ENCODE measurements around the gene CCDC158. TPM values are rescaled to one million over a fixed set of nuclear protein-coding genes. Genes with fewer than 3 reads are reported as not detected.

Gene CCDC158
- total RNA-seq, 1 experiment from 2014 or later, result not detected

GRCh38 chr4:76278583-76278982 is 142.4 kb downstream of the CCDC158 start:
- no peak overlapping the region for H3K4me3 ChIP-seq (ENCODE audit: insufficient read depth, low read depth, low read length)
- H3K27me3 ChIP-seq (ENCODE audit: control insufficient read depth, insufficient read depth, low read length), result no peaks in the 10 kb centered on the region
- H3K36me3 ChIP-seq (replicated peaks; ENCODE audit: control insufficient read depth, insufficient read depth, low read length), result no peaks in the 10 kb centered on the region
- no peak for DNase-seq

- no peaks in the 10 kb centered on the region for H3K27me3 ChIP-seq (ENCODE audit: control insufficient read depth, insufficient read depth, low read length)
- H3K4me3 ChIP-seq (ENCODE audit: insufficient read depth, low read depth, low read length), result no peak overlapping the region
- H3K36me3 ChIP-seq (replicated peaks; ENCODE audit: control insufficient read depth, insufficient read depth, low read length), result no peaks in the 10 kb centered on the region
- no peak for DNase-seq
Observed at GRCh38 chr4:76277667-76278066, 143.3 kb downstream of the CCDC158 start.

- no peak for DNase-seq
- no peaks in the 10 kb centered on the region for H3K27me3 ChIP-seq (ENCODE audit: control insufficient read depth, insufficient read depth, low read length)
Observed at GRCh38 chr4:76276813-76277212, 144.1 kb downstream of the CCDC158 start.

GRCh38 chr4:76275486-76276124 is 145.3 kb downstream of the CCDC158 start:
- Histone ChIP-seq H3K27me3 (ENCODE audit: control insufficient read depth, insufficient read depth, low read length) (no peaks in the 10 kb centered on the region), H3K4me3 (ENCODE audit: insufficient read depth, low read depth, low read length) (no peak overlapping the region), H3K36me3 (replicated peaks; ENCODE audit: control insufficient read depth, insufficient read depth, low read length) (no peaks in the 10 kb centered on the region)
- DNase-seq, result no peak

More at GRCh38 chr4:76276813-76277212, 144.1 kb downstream of the CCDC158 start:
- Histone ChIP-seq H3K36me3 (replicated peaks; ENCODE audit: control insufficient read depth, insufficient read depth, low read length) (no peaks in the 10 kb centered on the region), H3K4me3 (ENCODE audit: insufficient read depth, low read depth, low read length) (no peak overlapping the region)

GRCh38 chr4:76272999-76273398 is 147.9 kb downstream of the CCDC158 start:
- H3K36me3 ChIP-seq (replicated peaks; ENCODE audit: control insufficient read depth, insufficient read depth, low read length), result no peaks in the 10 kb centered on the region
- no peak for DNase-seq
- no peaks in the 10 kb centered on the region for H3K27me3 ChIP-seq (ENCODE audit: control insufficient read depth, insufficient read depth, low read length)
- no peak overlapping the region for H3K4me3 ChIP-seq (ENCODE audit: insufficient read depth, low read depth, low read length)

GRCh38 chr4:76272582-76272981 is 148.4 kb downstream of the CCDC158 start:
- DNase-seq, result no peak

GRCh38 chr4:76272073-76272472 is 148.9 kb downstream of the CCDC158 start:
- no peak for DNase-seq
- H3K27me3 ChIP-seq (ENCODE audit: control insufficient read depth, insufficient read depth, low read length), result no peaks in the 10 kb centered on the region
- no peaks in the 10 kb centered on the region for H3K36me3 ChIP-seq (replicated peaks; ENCODE audit: control insufficient read depth, insufficient read depth, low read length)
- no peak overlapping the region for H3K4me3 ChIP-seq (ENCODE audit: insufficient read depth, low read depth, low read length)

More at GRCh38 chr4:76272582-76272981, 148.4 kb downstream of the CCDC158 start:
- Histone ChIP-seq H3K27me3 (ENCODE audit: control insufficient read depth, insufficient read depth, low read length) (no peaks in the 10 kb centered on the region), H3K36me3 (replicated peaks; ENCODE audit: control insufficient read depth, insufficient read depth, low read length) (no peaks in the 10 kb centered on the region), H3K4me3 (ENCODE audit: insufficient read depth, low read depth, low read length) (no peak overlapping the region)

- no peaks in the 10 kb centered on the region for H3K36me3 ChIP-seq (replicated peaks; ENCODE audit: control insufficient read depth, insufficient read depth, low read length)
- no peak for DNase-seq
- no peak overlapping the region for H3K4me3 ChIP-seq (ENCODE audit: insufficient read depth, low read depth, low read length)
- H3K27me3 ChIP-seq (ENCODE audit: control insufficient read depth, insufficient read depth, low read length), result no peaks in the 10 kb centered on the region
Observed at GRCh38 chr4:76271248-76271647, 149.7 kb downstream of the CCDC158 start.

GRCh38 chr4:76270244-76271175 is 150.4 kb downstream of the CCDC158 start:
- no peak for DNase-seq
- H3K36me3 ChIP-seq (replicated peaks; ENCODE audit: control insufficient read depth, insufficient read depth, low read length), result no peaks in the 10 kb centered on the region
- H3K4me3 ChIP-seq (ENCODE audit: insufficient read depth, low read depth, low read length), result no peak overlapping the region
- no peaks in the 10 kb centered on the region for H3K27me3 ChIP-seq (ENCODE audit: control insufficient read depth, insufficient read depth, low read length)

GRCh38 chr4:76267811-76268210 is 153.1 kb downstream of the CCDC158 start:
- no peak for DNase-seq
- Histone ChIP-seq H3K4me3 (ENCODE audit: insufficient read depth, low read depth, low read length) (no peak overlapping the region), H3K36me3 (replicated peaks; ENCODE audit: control insufficient read depth, insufficient read depth, low read length) (no peaks in the 10 kb centered on the region), H3K27me3 (ENCODE audit: control insufficient read depth, insufficient read depth, low read length) (no peaks in the 10 kb centered on the region)

- H3K4me3 ChIP-seq (ENCODE audit: insufficient read depth, low read depth, low read length), result no peak overlapping the region
- no peaks in the 10 kb centered on the region for H3K27me3 ChIP-seq (ENCODE audit: control insufficient read depth, insufficient read depth, low read length)
- no peak for DNase-seq
- no peaks in the 10 kb centered on the region for H3K36me3 ChIP-seq (replicated peaks; ENCODE audit: control insufficient read depth, insufficient read depth, low read length)
Observed at GRCh38 chr4:76266627-76267026, 154.3 kb downstream of the CCDC158 start.

GRCh38 chr4:76265631-76266218 is 155.2 kb downstream of the CCDC158 start:
- no peak overlapping the region for H3K4me3 ChIP-seq (ENCODE audit: insufficient read depth, low read depth, low read length)
- H3K27me3 ChIP-seq (ENCODE audit: control insufficient read depth, insufficient read depth, low read length), result no peaks in the 10 kb centered on the region
- no peak for DNase-seq

More at GRCh38 chr4:76265631-76266218, 155.2 kb downstream of the CCDC158 start:
- H3K36me3 ChIP-seq (replicated peaks; ENCODE audit: control insufficient read depth, insufficient read depth, low read length), result no peaks in the 10 kb centered on the region
